Bronchial epithelial cell (primary cell): Measurements from ENCODE around the gene MSN. TPM values are rescaled to one million over a fixed set of nuclear protein-coding genes. Genes with fewer than 3 reads are reported as not detected.
"Not testable (repeated sequence)": the region's sequence is repeated elsewhere in the genome, so short reads cannot be mapped to it uniquely, and the experiment has no call there.

Source experiments
- DNase-seq: peaks from one replicate; pipeline ENCODE4 v3.0.0-alpha.2; 2010; ENCODE audit warnings: low read depth
- FAIRE-seq: peaks from 2 replicates; lab custom pipeline; 2011; peaks lifted over from hg19 to GRCh38; lab: Jason Lieb, UNC
- H3K27me3 ChIP-seq: 2 replicates; pipeline ENCODE4 v1.5.1; 2011; ENCODE audit warnings: low read length; ENCODE audit not compliant: control insufficient read depth, insufficient read depth
- H3K36me3 ChIP-seq: 2 replicates; pipeline ENCODE4 v1.5.1; 2011; ENCODE audit warnings: low read length; ENCODE audit not compliant: control insufficient read depth, insufficient read depth
- H3K4me3 ChIP-seq: 2 replicates; pipeline ENCODE4 v1.5.1; 2011; ENCODE audit warnings: mild to moderate bottlenecking, low read depth, low read length, control low read depth
- total RNA-seq: library from RNA; depleted of rRNA; stranded (reverse); fragments of >200 nt; gene quantifications from 2 replicates; pipeline ENCODE4 v1.2.1, GENCODE V29; 2014
- TF ChIP-seq, protein P1 (sequence below): IDR thresholded peaks from 2 replicates; pipeline ENCODE4 v1.5.1; 2011; ENCODE audit warnings: mild to moderate bottlenecking, moderate library complexity, low read length, control low read depth, inconsistent platforms; ENCODE audit not compliant: insufficient read depth, severe bottlenecking

MSN gene
- 63.2 and 86.1 TPM in 2 replicates for total RNA-seq

GRCh38 chrX:65667503-65668376, at the start of gene MSN:
TSS of gene MSN (plus strand) at chrX:65667654. CDS start at chrX:65667842, 188 bp downstream.
- TF ChIP-seq, protein P1, sequence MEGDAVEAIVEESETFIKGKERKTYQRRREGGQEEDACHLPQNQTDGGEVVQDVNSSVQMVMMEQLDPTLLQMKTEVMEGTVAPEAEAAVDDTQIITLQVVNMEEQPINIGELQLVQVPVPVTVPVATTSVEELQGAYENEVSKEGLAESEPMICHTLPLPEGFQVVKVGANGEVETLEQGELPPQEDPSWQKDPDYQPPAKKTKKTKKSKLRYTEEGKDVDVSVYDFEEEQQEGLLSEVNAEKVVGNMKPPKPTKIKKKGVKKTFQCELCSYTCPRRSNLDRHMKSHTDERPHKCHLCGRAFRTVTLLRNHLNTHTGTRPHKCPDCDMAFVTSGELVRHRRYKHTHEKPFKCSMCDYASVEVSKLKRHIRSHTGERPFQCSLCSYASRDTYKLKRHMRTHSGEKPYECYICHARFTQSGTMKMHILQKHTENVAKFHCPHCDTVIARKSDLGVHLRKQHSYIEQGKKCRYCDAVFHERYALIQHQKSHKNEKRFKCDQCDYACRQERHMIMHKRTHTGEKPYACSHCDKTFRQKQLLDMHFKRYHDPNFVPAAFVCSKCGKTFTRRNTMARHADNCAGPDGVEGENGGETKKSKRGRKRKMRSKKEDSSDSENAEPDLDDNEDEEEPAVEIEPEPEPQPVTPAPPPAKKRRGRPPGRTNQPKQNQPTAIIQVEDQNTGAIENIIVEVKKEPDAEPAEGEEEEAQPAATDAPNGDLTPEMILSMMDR: no peak
- FAIRE-seq (no peak), DNase-seq (no peak)
- no peaks in the 10 kb centered on the region for H3K36me3 ChIP-seq
- peak within 1 kb of the TSS; percentile 77 for H3K4me3 ChIP-seq
- H3K27me3 ChIP-seq: no peaks in the 10 kb centered on the region

DNA sequence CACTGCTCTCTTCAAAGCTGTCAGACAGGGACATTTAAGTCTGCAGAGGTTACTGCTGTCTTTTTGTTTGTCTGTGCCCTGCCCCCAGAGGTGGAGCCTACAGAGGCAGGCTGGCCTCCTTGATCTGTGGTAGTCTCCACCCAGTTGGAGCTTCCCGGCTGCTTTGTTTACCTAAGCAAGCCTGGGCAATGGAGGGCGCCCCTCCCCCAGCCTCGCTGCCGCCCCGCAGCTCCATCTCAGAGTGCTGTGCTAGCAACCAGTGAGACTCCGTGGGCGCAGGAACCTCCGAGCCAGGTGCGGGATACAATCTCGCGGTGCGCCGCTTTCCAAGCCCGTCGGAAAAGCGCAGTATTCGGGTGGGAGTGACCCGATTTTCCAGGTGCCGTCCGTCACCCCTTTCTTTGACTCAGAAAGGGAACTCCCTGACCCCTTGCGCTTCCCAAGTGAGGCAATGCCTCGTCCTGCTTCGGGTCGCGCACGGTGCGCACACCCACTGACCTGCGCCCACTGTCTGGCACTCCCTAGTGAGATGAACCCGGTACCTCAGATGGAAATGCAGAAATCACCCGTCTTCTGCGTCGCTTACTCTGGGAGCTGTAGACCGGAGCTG, 47.3 kb upstream of the MSN start:
- FAIRE-seq, H3K36me3 ChIP-seq, H3K27me3 ChIP-seq, H3K4me3 ChIP-seq: not testable (repeated sequence)
- peak; percentile 22 for DNase-seq

DNA sequence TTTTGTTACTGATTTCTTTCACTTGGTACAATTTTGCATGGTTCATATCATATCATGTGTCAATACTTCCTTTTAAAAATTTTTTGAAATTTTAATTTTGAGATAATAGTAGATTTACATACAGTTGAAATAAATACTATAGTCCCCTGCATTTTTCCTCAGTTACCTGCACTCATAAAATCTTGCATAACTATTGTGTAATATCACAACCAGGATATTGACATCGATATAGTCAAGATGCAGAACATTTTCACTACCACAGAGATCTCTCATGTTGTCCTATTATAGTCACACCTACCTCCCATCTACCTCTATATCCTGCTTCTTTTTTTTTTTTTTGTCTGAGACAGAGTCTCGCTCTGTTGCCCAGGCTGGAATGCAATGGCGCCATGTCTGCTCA, 36.7 kb upstream of the MSN start:
- H3K36me3 ChIP-seq: no peaks in the 10 kb centered on the region
- FAIRE-seq: no peak
- H3K4me3 ChIP-seq: no peak overlapping the region
- DNase-seq: no peak
- no peaks in the 10 kb centered on the region for H3K27me3 ChIP-seq
- TF ChIP-seq, protein P1: no peak

DNA sequence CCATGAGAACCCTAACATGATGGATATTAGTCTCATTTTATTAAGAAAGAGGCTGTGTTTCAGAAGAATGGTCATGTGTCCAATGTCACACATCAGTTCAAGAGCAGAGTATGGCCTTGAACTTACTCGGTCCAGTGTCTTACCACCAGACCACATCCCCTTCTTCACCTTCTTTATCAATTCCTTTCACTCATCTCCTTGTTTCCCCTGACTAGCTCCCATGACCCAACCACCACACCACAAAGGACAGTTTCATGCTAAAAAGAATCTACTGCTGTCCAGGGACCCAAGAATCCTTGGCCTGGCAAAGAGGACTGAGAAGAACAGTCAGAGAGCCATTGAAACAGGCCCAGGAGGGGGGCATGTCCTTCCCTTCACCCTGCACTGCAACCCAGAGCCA, 33.6 kb upstream of the MSN start:
- no peak for FAIRE-seq

GRCh38 chrX:65634732-65635131, 32.7 kb upstream of the MSN start:
- Histone ChIP-seq H3K4me3 (no peak overlapping the region), H3K36me3 (no peaks in the 10 kb centered on the region), H3K27me3 (no peaks in the 10 kb centered on the region)
- DNase-seq (no peak), FAIRE-seq (no peak)
- TF ChIP-seq, protein P1: no peak

More for the DNA sequence above, 33.6 kb upstream of the MSN start:
- Histone ChIP-seq H3K4me3 (no peak overlapping the region), H3K36me3 (no peaks in the 10 kb centered on the region), H3K27me3 (no peaks in the 10 kb centered on the region)
- TF ChIP-seq, protein P1: no peak
- DNase-seq: no peak

GRCh38 chrX:65635378-65635777, 32.1 kb upstream of the MSN start:
- TF ChIP-seq, protein P1: no peak
- FAIRE-seq: no peak
- Histone ChIP-seq H3K36me3 (no peaks in the 10 kb centered on the region), H3K27me3 (no peaks in the 10 kb centered on the region), H3K4me3 (no peak overlapping the region)
- no peak for DNase-seq
